HL-60 (cell line): ENCODE data around the gene ADCYAP1R1.

Source experiments
- CTCF ChIP-seq: IDR thresholded peaks from one replicate; pipeline ENCODE4 v1.5.1; 2011; ENCODE audit warnings: low read length, control low read depth, inconsistent platforms; ENCODE audit not compliant: insufficient read depth
- GABPA ChIP-seq: IDR thresholded peaks from 2 replicates; pipeline ENCODE4 v1.6.1; 2012; ENCODE audit warnings: low read depth
- POLR2AphosphoS5 ChIP-seq: IDR thresholded peaks from 2 replicates; pipeline ENCODE4 v1.6.1; 2012; ENCODE audit warnings: low read depth
- REST ChIP-seq: IDR thresholded peaks from 2 replicates; pipeline ENCODE4 v1.6.1; 2012; ENCODE audit warnings: low read depth; ENCODE audit not compliant: insufficient replicate concordance
- SPI1 ChIP-seq: IDR thresholded peaks from 2 replicates; pipeline ENCODE4 v1.6.1; 2012; ENCODE audit warnings: low read depth, mild to moderate bottlenecking, borderline replicate concordance

GRCh38 chr7:31017721-31018120 is 34.4 kb upstream of the ADCYAP1R1 start:
- TF ChIP-seq REST (no peak), POLR2AphosphoS5 (no peak), CTCF (no peak), GABPA (no peak), SPI1 (no peak)
